Activated CD4-positive, alpha-beta T cell treated with anti-CD3 and anti-CD28 coated beads, Interleukin-2, Interleukin-6, amounts not matched to agents 100 ng/mL and 50 ng/mL, durations not matched to agents 16 hours and 8 hours (primary cell): ENCODE measurements around the gene CCDC13.
"Not testable (repeated sequence)": the region's sequence is repeated elsewhere in the genome, so short reads cannot be mapped to it uniquely, and the experiment has no call there.

Experiments
- DNase-seq: peaks from one replicate; pipeline ENCODE4 v3.0.0-alpha.2; 2020

The CCDC13 gene

GRCh38 chr3:42772670-42773408 is at the start of gene CCDC13:
CCDC13 (minus strand) TSS chr3:42773253; CDS start chr3:42758345, 14,908 bp downstream.
- DNase-seq: peak; percentile 93

DNA sequence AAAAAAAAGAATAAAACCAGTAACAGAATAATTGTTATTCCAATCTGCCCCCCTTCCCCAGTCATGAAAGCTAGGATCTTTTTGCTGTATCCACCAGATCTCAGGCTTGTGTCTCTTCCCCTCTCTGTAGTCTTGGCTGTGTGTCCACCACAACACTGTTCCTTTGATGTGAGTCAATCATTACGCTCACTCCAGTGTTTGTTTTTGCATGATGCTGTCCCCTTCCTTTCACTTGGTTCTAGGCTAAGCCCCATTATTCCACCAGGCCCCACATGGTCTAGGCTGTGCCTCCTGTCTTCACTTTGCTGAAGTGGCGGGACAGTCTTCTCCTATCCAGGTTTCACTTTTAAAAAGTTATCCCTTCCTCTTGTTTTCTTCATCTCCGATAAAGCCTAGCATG is 49.8 kb upstream of the CCDC13 start:
- no peak for DNase-seq

- no peak for DNase-seq
These were observed 47.6 kb upstream of the CCDC13 start for GRCh38 chr3:42820746-42821051.

GRCh38 chr3:42819351-42819965 is 46.4 kb upstream of the CCDC13 start:
- no peak for DNase-seq

DNA sequence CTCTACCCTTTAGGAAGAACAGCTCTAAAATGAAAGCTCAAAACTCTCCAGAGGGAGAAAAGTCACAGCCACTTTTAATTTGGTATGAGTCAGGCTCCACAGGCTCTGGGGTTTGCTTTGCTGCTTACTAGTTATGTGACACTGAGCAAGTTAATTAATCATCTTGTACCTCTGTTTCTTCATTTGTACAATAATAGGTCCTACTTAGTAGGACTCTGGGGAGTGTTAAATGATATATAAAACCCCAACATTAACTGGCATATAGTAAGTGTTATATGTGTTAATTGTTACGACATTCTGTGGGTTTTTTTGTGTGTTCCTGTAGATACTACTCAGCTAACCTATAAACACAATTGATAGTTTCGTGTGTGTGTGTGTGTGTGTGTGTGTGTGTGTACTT is 42.8 kb upstream of the CCDC13 start:
- no peak for DNase-seq

- DNase-seq: no peak
These were observed 42.0 kb upstream of the CCDC13 start for GRCh38 chr3:42814914-42815507.

GRCh38 chr3:42814246-42814645 is 41.2 kb upstream of the CCDC13 start:
- DNase-seq: no peak

- not testable (repeated sequence) for DNase-seq
These were observed 38.2 kb upstream of the CCDC13 start for GRCh38 chr3:42811118-42811883.

- DNase-seq: not testable (repeated sequence)
These were observed 37.7 kb upstream of the CCDC13 start for GRCh38 chr3:42810706-42811105.

GRCh38 chr3:42809202-42809601 is 36.1 kb upstream of the CCDC13 start, which contains the start of gene ACKR2:
ACKR2 (plus strand) TSS chr3:42809445; CDS start chr3:42864503, 55,058 bp downstream.
- no peak for DNase-seq

GRCh38 chr3:42807929-42808328 is 34.9 kb upstream of the CCDC13 start:
- no peak for DNase-seq

DNA sequence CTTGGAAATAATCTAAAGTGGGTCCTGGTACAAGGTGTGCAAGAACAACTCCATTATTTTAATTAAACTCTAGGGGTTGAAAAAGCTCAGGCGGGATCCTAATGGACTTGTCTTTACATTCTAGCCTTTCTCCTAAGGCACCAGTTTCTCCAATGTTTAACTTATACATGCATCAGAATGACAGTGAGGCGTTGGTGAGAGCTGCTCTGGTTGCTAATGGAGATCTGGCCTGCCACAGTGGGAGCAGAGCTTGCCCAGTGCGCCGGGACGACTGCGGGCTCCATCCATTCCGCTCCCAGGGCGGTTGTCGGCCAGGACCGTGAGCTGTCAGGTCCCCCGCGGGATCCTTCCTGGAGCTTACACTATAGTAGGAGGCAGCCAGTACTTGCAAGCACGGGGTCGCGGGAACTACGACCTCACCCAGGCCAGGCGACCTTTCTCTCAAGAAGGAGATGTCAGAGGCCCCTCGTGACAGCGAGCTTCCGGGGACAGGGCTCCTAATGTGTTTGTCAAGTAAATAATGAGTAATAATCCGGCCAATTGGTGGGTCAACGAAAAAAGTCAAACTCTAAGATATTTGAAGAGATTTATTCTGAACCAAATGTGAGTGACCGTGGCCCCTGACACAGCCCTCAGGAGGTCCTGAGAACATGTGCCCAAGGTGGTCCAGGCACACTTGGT is 32.2 kb upstream of the CCDC13 start:
- DNase-seq: no peak

GRCh38 chr3:42804831-42805132 is 31.7 kb upstream of the CCDC13 start:
- no peak for DNase-seq

DNA sequence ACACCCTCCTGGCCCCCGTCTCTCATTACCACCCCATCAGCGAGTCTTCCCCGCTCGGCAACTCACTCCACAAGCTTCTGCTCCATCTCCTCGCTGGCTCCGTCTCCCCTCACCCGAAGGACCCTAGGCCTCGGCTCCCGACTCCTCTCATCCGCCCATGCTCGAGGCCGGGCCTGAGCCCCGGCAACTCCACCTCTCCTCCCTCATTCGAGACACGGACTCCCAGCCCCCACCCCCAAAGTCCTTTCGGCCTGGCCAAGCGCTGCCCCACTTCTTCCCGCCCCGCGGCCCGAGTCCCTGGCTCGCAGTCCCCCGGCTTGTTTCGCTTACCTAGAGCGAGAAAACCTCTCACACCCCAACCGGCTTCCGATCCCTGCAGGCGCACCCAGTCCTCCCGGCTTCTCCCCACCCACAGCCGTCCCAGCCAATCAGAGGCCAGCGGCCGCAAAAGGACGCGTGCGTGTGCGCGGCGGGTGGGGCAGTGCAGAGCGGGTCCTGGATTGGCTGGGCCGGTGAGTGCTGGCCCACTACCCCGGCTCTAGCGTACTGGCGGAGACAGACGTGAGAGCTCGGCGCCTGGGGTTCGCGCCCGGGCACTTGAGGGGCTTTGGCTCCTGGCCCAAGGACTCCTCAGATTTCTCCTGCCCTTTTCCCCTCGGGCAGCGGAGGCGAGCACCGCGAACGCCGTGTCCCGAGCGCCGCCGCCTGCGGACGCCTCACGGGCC is 31.2 kb upstream of the CCDC13 start, which contains the start of gene HIGD1A:
Gene HIGD1A (minus strand): TSS at position 385 of the 725 bp plus-strand sequence. CDS start 10,237 bp downstream, outside the sequence.
- DNase-seq: peak; percentile 98

- DNase-seq: peak; percentile 50
These were observed 30.5 kb upstream of the CCDC13 start for GRCh38 chr3:42803414-42804105.

DNA sequence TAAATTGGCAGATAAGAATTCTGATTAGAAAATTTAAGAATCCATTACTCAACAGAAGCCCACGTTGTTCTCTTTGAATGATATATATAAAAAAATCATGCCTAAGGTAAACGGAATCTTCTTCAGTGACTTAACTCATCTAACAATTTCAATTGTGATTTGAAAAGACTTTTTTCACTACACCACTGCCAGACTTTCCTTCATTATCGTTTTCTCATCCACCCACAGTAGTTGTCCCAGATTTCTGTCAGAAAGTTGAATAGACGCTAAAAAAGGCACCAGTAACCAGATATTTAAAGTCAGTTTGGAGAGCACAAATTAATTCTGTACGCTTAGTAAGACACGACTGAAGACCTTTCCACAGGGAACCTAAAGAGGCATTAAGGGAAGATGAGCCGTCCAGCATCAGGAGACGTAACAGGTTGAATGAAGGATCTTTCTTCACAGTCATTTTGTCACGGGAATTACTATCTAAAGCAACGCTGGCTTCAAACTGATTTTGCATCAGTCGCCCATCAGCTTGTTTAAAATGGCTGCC is 29.9 kb upstream of the CCDC13 start:
- no peak for DNase-seq

- no peak for DNase-seq
These were observed 28.7 kb upstream of the CCDC13 start for GRCh38 chr3:42801784-42802183.

- DNase-seq: no peak
These were observed 28.1 kb upstream of the CCDC13 start for GRCh38 chr3:42801048-42801620.

DNA sequence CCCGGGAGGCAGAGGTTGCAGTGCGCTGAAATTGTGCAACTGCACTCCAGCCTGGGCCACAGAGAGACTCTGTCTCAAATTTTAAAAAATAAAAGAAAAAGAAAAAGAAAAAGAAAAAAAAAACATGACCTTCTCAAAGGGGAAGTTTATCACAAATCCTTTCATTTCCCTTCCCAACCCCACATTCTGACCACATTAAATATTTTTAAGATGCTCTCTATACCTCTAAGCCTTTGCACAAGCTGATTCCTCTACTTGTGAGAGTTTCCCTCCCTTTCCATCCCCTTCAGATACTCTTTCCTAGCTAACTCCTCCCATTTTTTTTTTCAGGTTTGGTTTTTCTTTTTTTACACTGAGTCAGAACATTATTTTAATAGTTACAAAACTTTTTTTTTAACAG is 27.2 kb upstream of the CCDC13 start:
- DNase-seq: no peak

DNA sequence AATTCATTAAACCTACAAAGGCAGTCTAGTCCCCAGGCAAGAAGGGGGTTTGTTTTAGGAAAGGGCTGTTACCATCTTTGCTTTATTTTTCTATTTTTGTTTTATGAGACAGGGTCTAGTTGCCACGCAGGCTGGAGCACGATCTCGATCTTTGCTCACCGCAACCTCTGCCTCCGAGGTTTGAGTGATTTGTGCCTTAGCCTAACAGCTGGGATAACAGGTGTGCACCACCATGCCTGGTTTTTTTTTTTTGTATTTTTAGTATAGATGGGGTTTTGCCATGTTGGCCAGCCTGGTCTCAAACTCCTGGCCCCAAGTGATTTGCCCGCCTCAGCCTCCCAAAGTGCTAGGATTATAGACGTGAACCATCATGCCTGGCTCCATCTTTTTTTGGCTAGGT is 26.3 kb upstream of the CCDC13 start:
- no peak for DNase-seq

DNA sequence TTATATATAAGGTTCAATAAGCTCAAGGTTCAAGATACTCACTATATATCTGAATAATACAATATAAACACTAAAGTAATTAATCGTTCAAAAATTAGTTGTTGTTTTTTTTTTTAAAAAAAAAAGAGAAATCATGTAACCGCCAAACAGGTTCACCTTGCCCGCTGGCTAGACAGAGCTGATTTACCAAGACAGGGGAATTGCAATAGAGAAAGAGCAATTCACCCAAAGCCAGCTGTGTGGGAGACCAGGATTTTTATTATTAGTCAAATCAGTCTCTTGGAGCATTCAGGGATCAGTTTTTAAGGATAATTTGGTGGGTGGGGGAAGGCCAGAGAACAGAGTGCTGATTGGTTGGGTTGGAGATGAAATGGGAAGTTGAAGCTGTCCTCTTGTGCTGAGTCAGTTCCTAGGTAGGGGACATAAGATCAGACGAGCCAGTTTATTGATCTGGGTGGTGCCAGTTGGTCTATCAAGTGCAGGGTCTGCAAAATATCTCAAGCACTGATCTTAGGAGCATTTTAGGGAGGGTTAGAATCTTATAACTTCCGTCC is 23.4 kb upstream of the CCDC13 start:
- DNase-seq: no peak
